Neural crest cell (in vitro differentiated cells): ENCODE data around the gene SLC5A1. TPM values are rescaled to one million over a fixed set of nuclear protein-coding genes. Genes with fewer than 3 reads are reported as not detected.
"Not testable (repeated sequence)": the region's sequence is repeated elsewhere in the genome, so short reads cannot be mapped to it uniquely, and the experiment has no call there.

Source experiments
- DNase-seq: peaks from one replicate; pipeline ENCODE4 v3.0.0; 2021; ENCODE audit warnings: low read depth, mixed read lengths, low spot score
- H3K27ac Mint-ChIP-seq: one replicate; pipeline ENCODE4 v1.8.0; 2021; ENCODE audit warnings: mild to moderate bottlenecking, mixed read lengths; ENCODE audit not compliant: unreplicated experiment
- H3K27me3 Mint-ChIP-seq: 2 replicates; pipeline ENCODE4 v1.8.0; 2021; ENCODE audit warnings: low read depth, mild to moderate bottlenecking, mixed read lengths
- H3K36me3 Mint-ChIP-seq: 2 replicates; pipeline ENCODE4 v1.8.0; 2021; ENCODE audit warnings: low read depth, mild to moderate bottlenecking, mixed read lengths
- H3K4me1 Mint-ChIP-seq: 2 replicates; pipeline ENCODE4 v1.8.0; 2021; ENCODE audit warnings: mixed read lengths
- H3K4me3 Mint-ChIP-seq: one replicate; pipeline ENCODE4 v1.8.0; 2021; ENCODE audit warnings: mild to moderate bottlenecking, mixed read lengths
- H3K9me3 Mint-ChIP-seq: 2 replicates; pipeline ENCODE4 v1.8.0; 2021; ENCODE audit warnings: mixed read lengths
- total RNA-seq: library from RNA; stranded (reverse); gene quantifications from 2 replicates; pipeline ENCODE4 v1.2.1, GENCODE V29; 2021
- TF ChIP-seq, protein P1 (sequence below): fragments of 200-600 bp; sonication (generic); conservative IDR thresholded peaks from 2 replicates; pipeline ENCODE4 v1.5.0; 2021; ENCODE audit warnings: antibody characterized with exemption, mild to moderate bottlenecking

The SLC5A1 gene
- total RNA-seq, 1 donor from 2014 or later, result not detected

DNA sequence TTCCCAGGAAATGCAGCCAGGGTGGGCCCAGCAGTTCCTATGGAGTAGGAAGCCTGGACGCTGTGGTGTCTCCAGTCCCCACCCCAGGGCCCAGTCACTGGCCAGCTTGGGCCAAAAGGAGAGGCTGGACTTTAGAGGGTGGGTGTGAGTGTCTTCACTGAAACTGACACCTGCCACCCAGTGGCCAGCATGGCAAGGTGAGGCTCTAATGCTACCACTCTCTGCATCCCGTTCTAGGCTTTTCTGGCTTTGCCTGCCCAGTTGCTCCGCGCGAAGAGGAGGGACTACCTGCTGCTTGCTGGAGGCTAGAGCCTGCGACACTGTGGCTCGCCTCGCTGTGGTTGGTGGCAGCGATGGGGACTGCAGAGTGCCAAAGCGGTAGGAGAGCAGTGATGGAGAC lies 80.6 kb downstream of the SLC5A1 start:
- Mint-ChIP-seq H3K4me1 (no peaks in the 10 kb centered on the region), H3K27ac (no peak overlapping the region), H3K36me3 (no peaks in the 10 kb centered on the region), H3K27me3 (peaks cover 2% of the 10 kb centered on the region), H3K9me3 (no peaks in the 10 kb centered on the region), H3K4me3 (no peak overlapping the region)
- no peak for DNase-seq
- TF ChIP-seq, protein P1, sequence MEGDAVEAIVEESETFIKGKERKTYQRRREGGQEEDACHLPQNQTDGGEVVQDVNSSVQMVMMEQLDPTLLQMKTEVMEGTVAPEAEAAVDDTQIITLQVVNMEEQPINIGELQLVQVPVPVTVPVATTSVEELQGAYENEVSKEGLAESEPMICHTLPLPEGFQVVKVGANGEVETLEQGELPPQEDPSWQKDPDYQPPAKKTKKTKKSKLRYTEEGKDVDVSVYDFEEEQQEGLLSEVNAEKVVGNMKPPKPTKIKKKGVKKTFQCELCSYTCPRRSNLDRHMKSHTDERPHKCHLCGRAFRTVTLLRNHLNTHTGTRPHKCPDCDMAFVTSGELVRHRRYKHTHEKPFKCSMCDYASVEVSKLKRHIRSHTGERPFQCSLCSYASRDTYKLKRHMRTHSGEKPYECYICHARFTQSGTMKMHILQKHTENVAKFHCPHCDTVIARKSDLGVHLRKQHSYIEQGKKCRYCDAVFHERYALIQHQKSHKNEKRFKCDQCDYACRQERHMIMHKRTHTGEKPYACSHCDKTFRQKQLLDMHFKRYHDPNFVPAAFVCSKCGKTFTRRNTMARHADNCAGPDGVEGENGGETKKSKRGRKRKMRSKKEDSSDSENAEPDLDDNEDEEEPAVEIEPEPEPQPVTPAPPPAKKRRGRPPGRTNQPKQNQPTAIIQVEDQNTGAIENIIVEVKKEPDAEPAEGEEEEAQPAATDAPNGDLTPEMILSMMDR, result peak; percentile 31

DNA sequence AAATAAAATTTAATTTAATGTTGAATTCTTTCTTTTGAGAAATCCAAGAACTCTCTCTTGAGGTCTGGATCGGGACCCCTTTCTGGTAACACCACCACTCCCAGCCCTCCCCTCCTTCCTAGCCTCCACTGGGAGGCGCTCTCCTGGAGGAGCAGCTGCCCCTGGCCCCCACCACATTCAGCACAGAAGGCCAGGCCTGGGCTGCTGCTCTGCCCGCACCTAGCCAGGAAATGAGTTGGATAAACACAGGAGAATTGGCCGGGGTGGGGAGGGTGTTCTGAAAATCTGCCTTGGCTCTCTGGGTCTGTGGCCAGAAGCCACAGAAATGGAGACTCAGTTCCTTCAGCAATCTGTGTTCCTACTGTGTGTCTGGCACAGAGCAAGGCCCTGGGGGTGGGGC lies 84.8 kb downstream of the SLC5A1 start:
- Mint-ChIP-seq H3K4me1 (no peaks in the 10 kb centered on the region), H3K27ac (no peak overlapping the region), H3K27me3 (peaks cover 2% of the 10 kb centered on the region), H3K4me3 (no peak overlapping the region), H3K36me3 (no peaks in the 10 kb centered on the region), H3K9me3 (no peaks in the 10 kb centered on the region)
- DNase-seq, result no peak
- TF ChIP-seq, protein P1, result no peak

DNA sequence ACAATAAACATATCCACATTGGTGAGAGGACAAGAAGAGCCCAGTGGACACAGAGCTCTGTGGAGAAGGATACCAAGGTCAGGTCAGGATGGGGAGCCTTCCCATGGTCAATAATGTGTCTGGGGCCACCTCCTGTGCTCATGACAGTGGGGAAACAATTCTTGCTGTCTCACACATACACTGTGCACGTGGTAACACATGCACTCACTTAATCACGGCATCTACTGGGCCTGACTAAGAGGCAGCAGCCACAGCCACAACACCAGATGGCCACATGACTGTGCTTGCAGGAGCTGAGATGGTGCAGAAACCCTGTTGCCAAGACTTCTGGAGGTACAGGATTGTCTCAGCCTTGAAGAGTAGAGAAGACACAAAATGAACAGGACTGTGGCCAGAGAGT lies 87.4 kb downstream of the SLC5A1 start:
- Mint-ChIP-seq H3K4me3 (no peak overlapping the region), H3K27me3 (peaks cover 2% of the 10 kb centered on the region), H3K9me3 (no peaks in the 10 kb centered on the region), H3K4me1 (no peaks in the 10 kb centered on the region), H3K36me3 (no peaks in the 10 kb centered on the region), H3K27ac (no peak overlapping the region)
- TF ChIP-seq, protein P1, result no peak
- DNase-seq, result no peak

DNA sequence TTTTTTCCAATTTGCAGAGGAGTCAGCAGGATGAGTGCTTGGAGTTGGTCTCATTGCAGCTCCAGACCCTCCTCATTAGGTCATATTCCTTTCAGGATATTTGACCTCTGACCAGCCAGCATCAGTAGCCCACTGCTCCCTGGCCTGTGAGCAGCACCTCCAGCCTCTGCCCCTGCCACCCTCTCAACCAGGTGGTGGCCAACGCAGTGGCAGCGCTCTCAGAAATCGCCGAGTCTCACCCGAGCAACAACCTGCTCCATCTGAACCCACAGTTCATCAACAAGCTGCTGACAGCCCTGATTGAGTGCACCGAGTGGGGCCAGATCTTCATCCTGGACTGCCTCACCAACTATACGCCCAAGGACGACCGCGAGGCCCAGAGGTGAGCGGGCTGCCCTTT lies 89.1 kb downstream of the SLC5A1 start:
- TF ChIP-seq, protein P1, result no peak
- no peak overlapping the region for H3K4me3 Mint-ChIP-seq
- no peak overlapping the region for H3K27ac Mint-ChIP-seq
- no peaks in the 10 kb centered on the region for H3K27me3 Mint-ChIP-seq
- DNase-seq, result no peak
- no peaks in the 10 kb centered on the region for H3K4me1 Mint-ChIP-seq
- no peaks in the 10 kb centered on the region for H3K9me3 Mint-ChIP-seq
- no peaks in the 10 kb centered on the region for H3K36me3 Mint-ChIP-seq

DNA sequence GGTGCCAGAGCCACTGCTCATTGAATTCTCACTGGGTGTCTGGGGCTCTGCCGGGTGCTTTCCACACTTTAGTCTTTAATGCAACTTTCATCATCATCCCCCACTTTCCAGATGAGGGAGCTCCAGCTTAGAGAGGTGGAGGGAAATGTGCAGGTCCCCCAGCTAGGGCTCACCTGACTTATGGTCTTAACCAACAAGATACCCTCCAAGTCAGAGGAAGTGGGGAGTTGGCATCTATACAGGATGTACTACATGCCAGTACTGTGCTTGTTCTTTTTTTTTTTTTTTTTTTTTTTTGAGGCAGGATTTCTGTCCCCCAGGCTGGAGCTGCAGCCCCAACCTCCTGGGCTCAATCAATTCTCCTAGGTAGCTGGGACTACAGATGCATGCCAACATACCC lies 89.7 kb downstream of the SLC5A1 start:
- H3K27ac Mint-ChIP-seq, result no peak overlapping the region
- no peak for DNase-seq
- H3K27me3 Mint-ChIP-seq, result no peaks in the 10 kb centered on the region
- H3K4me3 Mint-ChIP-seq, result no peak overlapping the region
- TF ChIP-seq, protein P1, result no peak
- no peaks in the 10 kb centered on the region for H3K9me3 Mint-ChIP-seq
- H3K4me1 Mint-ChIP-seq, result no peaks in the 10 kb centered on the region
- no peaks in the 10 kb centered on the region for H3K36me3 Mint-ChIP-seq

DNA sequence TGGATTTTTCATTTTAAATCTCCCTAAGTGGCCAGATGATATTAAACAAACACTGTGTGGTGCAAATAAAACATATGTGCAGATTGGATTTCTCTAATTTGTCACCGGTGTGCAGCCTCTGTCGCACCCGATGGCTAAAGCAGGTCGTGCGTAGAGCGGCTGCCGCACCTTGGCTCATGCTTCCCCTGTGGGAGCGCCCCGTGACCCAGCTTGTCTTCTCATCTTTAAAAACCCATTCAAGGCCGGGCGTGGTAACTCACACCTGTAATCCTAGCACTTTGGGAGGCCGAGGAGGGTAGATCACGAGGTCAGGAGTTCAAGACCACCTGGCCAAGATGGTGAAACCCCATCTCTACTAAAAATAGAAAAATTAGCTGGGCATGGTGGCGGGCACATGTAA lies 91.7 kb downstream of the SLC5A1 start:
- H3K27me3 Mint-ChIP-seq, H3K4me3 Mint-ChIP-seq, H3K27ac Mint-ChIP-seq, H3K4me1 Mint-ChIP-seq, DNase-seq, H3K36me3 Mint-ChIP-seq, H3K9me3 Mint-ChIP-seq: not testable (repeated sequence)

DNA sequence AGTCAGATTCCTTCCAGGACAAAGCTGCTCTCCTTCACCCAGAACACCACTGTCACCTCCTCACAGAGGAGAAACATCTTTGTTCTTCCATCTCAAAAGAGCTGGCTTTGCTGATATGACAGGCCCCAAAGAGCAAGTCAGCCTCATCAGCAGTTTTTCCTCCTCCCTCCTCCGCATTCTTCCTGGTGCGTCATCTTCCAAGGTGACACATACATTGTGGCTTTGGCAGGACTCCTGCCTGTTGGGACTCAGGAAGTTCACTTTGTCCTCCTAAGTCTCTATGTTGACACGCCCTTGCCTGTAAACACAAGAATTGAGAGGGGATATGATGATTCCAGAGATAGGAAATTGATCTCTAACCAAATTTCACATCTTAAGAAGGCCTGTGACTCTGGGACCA lies 92.9 kb downstream of the SLC5A1 start:
- H3K9me3 Mint-ChIP-seq, H3K36me3 Mint-ChIP-seq, H3K27me3 Mint-ChIP-seq, H3K27ac Mint-ChIP-seq, H3K4me1 Mint-ChIP-seq, H3K4me3 Mint-ChIP-seq, DNase-seq: not testable (repeated sequence)

DNA sequence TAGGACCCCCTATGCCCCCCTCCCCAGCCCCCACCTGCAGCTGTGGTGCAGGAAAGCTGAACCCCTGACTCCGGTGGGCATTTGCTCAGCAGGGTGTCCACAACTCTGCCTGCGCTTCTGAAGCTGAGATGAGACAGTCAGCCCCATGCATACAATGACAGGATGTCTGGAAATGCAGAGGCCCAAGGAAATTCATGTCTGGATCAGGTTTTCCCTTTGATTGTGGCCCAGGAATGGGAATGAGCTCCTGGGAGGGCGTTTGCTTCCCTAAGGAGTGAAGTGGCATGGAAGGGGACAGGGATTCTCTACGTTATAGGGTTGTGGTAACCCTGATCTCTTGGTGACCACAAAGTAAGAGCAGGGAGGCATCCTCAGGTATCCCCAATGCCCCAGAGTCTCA lies 93.8 kb downstream of the SLC5A1 start:
- H3K27me3 Mint-ChIP-seq, H3K4me3 Mint-ChIP-seq, H3K9me3 Mint-ChIP-seq, DNase-seq, H3K27ac Mint-ChIP-seq, H3K4me1 Mint-ChIP-seq, H3K36me3 Mint-ChIP-seq: not testable (repeated sequence)

DNA sequence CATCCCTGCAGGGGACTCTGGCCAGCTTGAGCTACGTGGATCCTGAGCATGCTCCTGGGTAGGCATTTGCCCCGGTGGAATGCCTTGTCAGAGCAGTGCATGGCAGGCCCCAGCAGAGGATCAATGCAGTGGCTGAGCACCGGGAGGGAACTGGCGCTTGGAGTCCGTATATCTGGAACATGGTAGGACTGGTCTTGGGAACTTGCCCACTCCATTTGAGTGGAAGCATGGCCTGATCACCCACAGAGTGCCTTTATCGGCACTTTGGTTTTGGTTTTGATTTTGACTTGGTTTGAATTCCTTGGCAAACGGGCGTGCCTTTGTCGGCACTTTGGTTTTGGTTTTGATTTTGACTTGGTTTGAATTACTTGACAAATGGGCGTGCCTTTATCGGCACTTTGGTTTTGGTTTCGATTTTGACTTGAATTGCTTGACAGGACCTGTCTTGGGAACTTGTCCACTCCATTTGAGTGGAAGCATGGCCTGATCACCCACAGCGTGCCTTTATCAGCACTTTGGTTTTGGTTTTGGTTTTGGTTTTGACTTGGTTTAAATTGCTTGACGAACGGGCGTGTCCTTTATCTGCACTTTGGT lies 94.8 kb downstream of the SLC5A1 start:
- H3K36me3 Mint-ChIP-seq, DNase-seq, H3K4me1 Mint-ChIP-seq, H3K27ac Mint-ChIP-seq, H3K9me3 Mint-ChIP-seq, H3K27me3 Mint-ChIP-seq, H3K4me3 Mint-ChIP-seq: not testable (repeated sequence)
